Gastrocnemius medialis (tissue), 4 donors: ENCODE data around the gene DOCK3. TPM values are rescaled to one million over a fixed set of nuclear protein-coding genes. Genes with fewer than 3 reads are reported as not detected.

Experiments used
- ATAC-seq, 2 donors: fragments of 150-250 bp; one replicate each; pipeline ENCODE4 v1.9.1; 2016
- DNase-seq, 2 donors: peaks; one replicate each; pipeline ENCODE4 v3.0.0-alpha.2; 2019
- H3K27ac ChIP-seq, 4 donors: fragments of 200-600 bp; sonication (generic); 1 replicate in 1 of 4; 2 replicates in 3 of 4; pipeline ENCODE4 v1.5.1; 2016 to 2018; ENCODE audit warnings: mild to moderate bottlenecking in 2 of 4, moderate library complexity in 1 of 4
- H3K27me3 ChIP-seq, 3 donors: fragments of 200-600 bp; sonication (generic) in 2 of 3; 1 replicate in 1 of 3; 2 replicates in 2 of 3; pipeline versions ENCODE4 v1.5.1 to v1.6.0; 2016 to 2019; ENCODE audit warnings: mild to moderate bottlenecking in 1 of 3, moderate library complexity in 1 of 3
- H3K36me3 ChIP-seq, 2 donors: fragments of 200-600 bp; sonication (generic) in 1 of 2; one replicate each; pipeline ENCODE4 v1.5.1; 2017 to 2018
- H3K4me1 ChIP-seq, 2 donors: fragments of 200-600 bp; sonication (generic) in 1 of 2; one replicate each; pipeline ENCODE4 v1.5.1; 2016 to 2017; ENCODE audit warnings: mild to moderate bottlenecking in 2 of 2
- H3K4me3 ChIP-seq, 4 donors: fragments of 200-600 bp; sonication (generic) in 3 of 4; 1 replicate in 1 of 4; 2 replicates in 3 of 4; pipeline ENCODE4 v1.5.1; 2016 to 2019; ENCODE audit warnings: mild to moderate bottlenecking in 2 of 4
- H3K9me3 ChIP-seq, 3 donors: fragments of 200-600 bp; sonication (generic) in 2 of 3; 1 replicate in 1 of 3; 2 replicates in 2 of 3; pipeline ENCODE4 v1.5.1; 2016 to 2019
- POLR2A ChIP-seq, 2 donors: fragments of 450-650 bp; IDR thresholded peaks; one replicate each; pipeline ENCODE4 v1.6.1; 2017; ENCODE audit warnings: antibody characterized with exemption in 2 of 2, mild to moderate bottlenecking in 2 of 2, moderate library complexity in 2 of 2
- in situ Hi-C, 4 donors: fragments of 200-750 bp; cut with MboI; loops; one replicate each; pipeline versions ENCODE4 v1.15.0 to v1.8.0; 2017; ENCODE audit warnings: low sequenced_read_pairs in 4 of 4
- intact Hi-C: fragments of 100-400 bp; cut with DNase I; formaldehyde crosslinking; loops from one replicate; pipeline ENCODE4 v1.15.1; 2023; ENCODE audit warnings: low total_unique reads
- total RNA-seq, 4 donors: library from RNA; depleted of rRNA; stranded (reverse); fragments of >200 nt; gene quantifications; one replicate each; pipeline versions ENCODE4 v1.1.0 to v1.2.3, GENCODE V29; 2016
- TF ChIP-seq, protein P1 (sequence below), 5 experiments: fragments of 450-650 bp in 3 of 5; fragments of 200-600 bp in 2 of 5; sonication (generic) in 2 of 5; IDR thresholded peaks in 4 of 5; conservative IDR thresholded peaks in 1 of 5; 1 replicate in 4 of 5; 2 replicates in 1 of 5; pipeline ENCODE4 v1.5.1; 2016 to 2019; ENCODE audit warnings: antibody characterized with exemption in 5 of 5, mild to moderate bottlenecking in 3 of 5, moderate library complexity in 3 of 5

DOCK3 gene
- total RNA-seq, 4 donors from 2014 or later, result 0.61 to 3.1 (median 0.73) TPM

DNA sequence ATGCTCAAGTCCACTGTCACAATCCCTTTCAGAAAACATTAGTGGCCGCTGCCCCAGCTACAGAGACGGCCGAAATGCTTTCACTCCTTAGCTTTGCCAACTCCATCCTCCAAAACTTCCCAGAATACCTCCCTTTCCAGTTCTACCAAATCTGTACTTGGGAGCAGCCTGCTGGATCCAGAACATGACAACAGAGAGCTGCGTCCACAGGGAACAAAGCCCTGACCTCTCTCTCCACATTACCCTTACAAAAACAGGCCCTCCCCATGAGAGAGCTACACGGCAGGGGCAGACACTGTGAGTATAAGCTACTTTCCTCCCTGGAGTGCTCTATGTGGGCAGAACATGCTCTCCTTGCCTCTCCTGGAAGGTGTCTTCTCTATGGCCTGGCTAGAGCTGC is 722.7 kb downstream of the DOCK3 start:
- ATAC-seq (no peak), DNase-seq (no peak)
- H3K27me3 ChIP-seq, result no peaks in the 10 kb centered on the region
- TF ChIP-seq POLR2A (IDR thresholded peaks at IDR 0.05), result no peak
- TF ChIP-seq, protein P1, sequence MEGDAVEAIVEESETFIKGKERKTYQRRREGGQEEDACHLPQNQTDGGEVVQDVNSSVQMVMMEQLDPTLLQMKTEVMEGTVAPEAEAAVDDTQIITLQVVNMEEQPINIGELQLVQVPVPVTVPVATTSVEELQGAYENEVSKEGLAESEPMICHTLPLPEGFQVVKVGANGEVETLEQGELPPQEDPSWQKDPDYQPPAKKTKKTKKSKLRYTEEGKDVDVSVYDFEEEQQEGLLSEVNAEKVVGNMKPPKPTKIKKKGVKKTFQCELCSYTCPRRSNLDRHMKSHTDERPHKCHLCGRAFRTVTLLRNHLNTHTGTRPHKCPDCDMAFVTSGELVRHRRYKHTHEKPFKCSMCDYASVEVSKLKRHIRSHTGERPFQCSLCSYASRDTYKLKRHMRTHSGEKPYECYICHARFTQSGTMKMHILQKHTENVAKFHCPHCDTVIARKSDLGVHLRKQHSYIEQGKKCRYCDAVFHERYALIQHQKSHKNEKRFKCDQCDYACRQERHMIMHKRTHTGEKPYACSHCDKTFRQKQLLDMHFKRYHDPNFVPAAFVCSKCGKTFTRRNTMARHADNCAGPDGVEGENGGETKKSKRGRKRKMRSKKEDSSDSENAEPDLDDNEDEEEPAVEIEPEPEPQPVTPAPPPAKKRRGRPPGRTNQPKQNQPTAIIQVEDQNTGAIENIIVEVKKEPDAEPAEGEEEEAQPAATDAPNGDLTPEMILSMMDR (IDR thresholded peaks at IDR 0.05 in 4 of 5, conservative IDR thresholded peaks at IDR 0.05 in 1 of 5), result no peak
- no peaks in the 10 kb centered on the region for H3K9me3 ChIP-seq
- in situ Hi-C loops, result loop anchor here in 2 of 4 donors (25.0 kb wide), 3 partner anchors 265 to 785 kb away; partner anchors contain the start of genes CISH (in 1 of the 2), MAPKAPK3 (in 1 of the 2) and TEX264 (in 1 of the 2)
- peaks cover 0 to 63% of the 10 kb centered on the region in 2 donors for H3K36me3 ChIP-seq
- peak overlapping the region in 2 of 4 donors; percentile 13 to 56 for H3K27ac ChIP-seq
- H3K4me3 ChIP-seq, result no peak overlapping the region
- H3K4me1 ChIP-seq, result peaks cover 25 to 46% of the 10 kb centered on the region in 2 donors
- intact Hi-C loops, result loop anchor here (10.0 kb wide), 1 partner anchor 1043 kb away; the partner anchor contains the start of genes CYB561D2, NPRL2 and TMEM115

DNA sequence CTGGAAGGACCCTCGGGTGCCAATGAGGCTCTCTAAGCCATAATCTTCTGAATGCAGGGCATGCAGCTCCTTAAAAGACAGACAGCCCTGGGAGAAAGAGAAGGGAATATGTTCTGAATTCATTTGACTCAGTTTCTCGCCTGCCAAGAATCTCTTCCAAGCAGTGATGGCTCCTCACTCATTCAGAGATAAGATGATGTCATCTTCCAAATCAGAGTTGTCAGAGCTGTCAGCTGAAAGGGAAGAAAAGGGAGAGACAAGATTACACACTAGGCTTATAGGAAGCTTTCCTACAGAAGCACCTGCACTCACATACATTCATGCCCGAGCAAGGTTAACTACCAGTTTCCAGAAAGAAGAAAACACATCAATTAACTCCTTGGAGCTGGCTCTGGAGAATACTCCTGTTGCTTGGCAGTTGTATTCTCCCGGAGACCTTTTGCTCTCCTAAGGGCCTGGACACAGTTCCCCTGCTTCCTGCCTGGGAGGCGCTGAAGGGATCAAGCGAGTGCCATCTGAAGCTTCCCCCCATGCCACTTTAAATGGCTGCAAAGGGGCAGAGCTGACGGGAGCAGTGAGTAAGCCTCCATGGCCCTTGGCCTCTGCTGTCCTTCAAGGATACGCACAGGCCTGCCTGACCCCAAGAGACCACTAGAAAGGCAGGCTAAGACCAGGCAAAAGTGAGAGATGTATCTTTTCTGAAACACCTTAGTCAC is 724.0 kb downstream of the DOCK3 start:
- no peak overlapping the region for H3K4me3 ChIP-seq
- H3K27me3 ChIP-seq, result no peaks in the 10 kb centered on the region
- in situ Hi-C loops (loop anchor here in 2 of 4 donors (25.0 kb wide), 3 partner anchors 264 to 786 kb away; partner anchors contain the start of genes CISH (in 1 of the 2), MAPKAPK3 (in 1 of the 2) and TEX264 (in 1 of the 2)), intact Hi-C loops (loop anchor here (10.0 kb wide), 1 partner anchor 1044 kb away; the partner anchor contains the start of genes CYB561D2, NPRL2 and TMEM115)
- ATAC-seq (no peak), DNase-seq (no peak)
- H3K9me3 ChIP-seq, result no peaks in the 10 kb centered on the region
- peaks cover 0 to 60% of the 10 kb centered on the region in 2 donors for H3K36me3 ChIP-seq
- H3K4me1 ChIP-seq, result peaks cover 13 to 33% of the 10 kb centered on the region in 2 donors
- H3K27ac ChIP-seq, result peak overlapping the region in 1 of 4 donors; percentile 5
- no peak for TF ChIP-seq POLR2A (IDR thresholded peaks at IDR 0.05)
- TF ChIP-seq, protein P1 (IDR thresholded peaks at IDR 0.05 in 4 of 5, conservative IDR thresholded peaks at IDR 0.05 in 1 of 5), result no peak

DNA sequence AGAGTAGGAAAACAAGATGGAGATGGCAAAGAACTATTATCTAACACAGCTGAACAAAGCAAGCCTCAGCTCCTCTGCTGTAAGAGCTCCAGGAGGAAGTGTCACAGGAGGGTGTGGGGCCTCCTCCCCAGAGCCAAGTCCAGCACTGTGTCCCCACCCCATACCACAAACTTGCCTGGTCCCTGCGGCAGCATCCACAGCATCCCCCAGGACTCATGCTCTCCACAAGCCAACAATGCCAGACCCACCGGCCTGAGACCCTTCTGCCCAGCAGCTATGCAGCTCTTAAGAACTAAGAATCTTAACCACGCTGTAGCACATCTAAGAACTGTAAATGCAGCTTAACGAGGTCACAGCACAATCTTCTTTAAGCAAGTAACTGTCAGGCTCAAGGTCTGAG is 725.4 kb downstream of the DOCK3 start:
- Histone ChIP-seq H3K27me3 (no peaks in the 10 kb centered on the region), H3K4me3 (no peak overlapping the region), H3K4me1 (peaks cover 6 to 19% of the 10 kb centered on the region in 2 donors), H3K27ac (no peak overlapping the region), H3K36me3 (peaks cover 0 to 45% of the 10 kb centered on the region in 2 donors), H3K9me3 (no peaks in the 10 kb centered on the region)
- ATAC-seq (no peak), DNase-seq (no peak)
- intact Hi-C loops, result no loop called here
- TF ChIP-seq, protein P1 (IDR thresholded peaks at IDR 0.05 in 4 of 5, conservative IDR thresholded peaks at IDR 0.05 in 1 of 5), result no peak
- TF ChIP-seq POLR2A (IDR thresholded peaks at IDR 0.05), result no peak
- in situ Hi-C loops, result no loop called here

DNA sequence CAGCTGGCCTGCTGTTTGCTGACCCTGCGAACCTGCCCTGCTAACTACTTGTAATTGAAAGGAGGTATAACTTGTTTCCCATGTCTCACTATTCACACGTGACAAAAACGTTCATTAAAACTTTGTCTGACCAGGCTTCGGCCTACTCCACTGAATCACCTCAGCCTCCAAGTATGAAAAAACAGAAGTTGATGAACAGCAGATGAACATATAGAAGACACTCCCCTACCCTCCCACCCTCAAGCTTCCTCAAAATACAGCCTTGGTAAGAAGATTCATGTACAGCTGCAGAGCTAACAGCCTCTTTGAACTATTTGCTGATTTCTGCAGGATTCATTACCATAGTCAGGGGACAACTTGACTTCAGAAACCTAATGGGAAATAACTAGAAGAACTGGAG is 727.0 kb downstream of the DOCK3 start:
- Histone ChIP-seq H3K4me3 (no peak overlapping the region), H3K9me3 (no peaks in the 10 kb centered on the region), H3K27ac (no peak overlapping the region), H3K36me3 (peaks cover 0 to 30% of the 10 kb centered on the region in 2 donors), H3K27me3 (no peaks in the 10 kb centered on the region), H3K4me1 (peaks cover 0 to 4% of the 10 kb centered on the region in 2 donors)
- ATAC-seq (no peak), DNase-seq (no peak)
- TF ChIP-seq, protein P1 (IDR thresholded peaks at IDR 0.05 in 4 of 5, conservative IDR thresholded peaks at IDR 0.05 in 1 of 5), result no peak
- TF ChIP-seq POLR2A (IDR thresholded peaks at IDR 0.05), result no peak
- intact Hi-C loops, result no loop called here
- in situ Hi-C loops, result no loop called here
